GM21825 (cell line): ENCODE measurements around the gene OOSP4A.

Source experiments
- ATAC-seq: cut with Tn5 transposase; IDR thresholded peaks from one replicate; pipeline ENCODE4 v1.9.1; 2021; ENCODE audit warnings: mild to moderate bottlenecking, moderate library complexity; ENCODE audit not compliant: unreplicated experiment

Gene OOSP4A

GRCh38 chr11:59963733-59964132 lies at the start of gene OOSP4A:
OOSP4A (plus strand) TSS chr11:59964033; CDS start chr11:59964033, 0 bp downstream.
- ATAC-seq, result no peak

- no peak for ATAC-seq
Measured at GRCh38 chr11:59918480-59918879, 45.4 kb upstream of the OOSP4A start.

GRCh38 chr11:59918987-59919589 lies 44.7 kb upstream of the OOSP4A start:
- ATAC-seq, result no peak

GRCh38 chr11:59923813-59924212 lies 40.0 kb upstream of the OOSP4A start:
- ATAC-seq, result no peak

- no peak for ATAC-seq
Measured at GRCh38 chr11:59931688-59932087, 32.1 kb upstream of the OOSP4A start.

- ATAC-seq, result no peak
Measured at GRCh38 chr11:59938132-59938531, 25.7 kb upstream of the OOSP4A start, which contains the start of gene OOSP1. OOSP1 (plus strand) TSS chr11:59938432; CDS start chr11:59938455, 23 bp downstream.

- ATAC-seq, result no peak
Measured at GRCh38 chr11:59938718-59939117, 25.1 kb upstream of the OOSP4A start.

GRCh38 chr11:59939482-59939881 lies 24.4 kb upstream of the OOSP4A start:
- no peak for ATAC-seq

- ATAC-seq, result no peak
Measured at GRCh38 chr11:59941091-59941490, 22.7 kb upstream of the OOSP4A start.

GRCh38 chr11:59943997-59944714 lies 19.7 kb upstream of the OOSP4A start:
- ATAC-seq, result no peak

- no peak for ATAC-seq
Measured at GRCh38 chr11:59944720-59945119, 19.1 kb upstream of the OOSP4A start.

GRCh38 chr11:59953463-59954218 lies 10.2 kb upstream of the OOSP4A start:
- no peak for ATAC-seq

GRCh38 chr11:59954219-59954847 lies 9.5 kb upstream of the OOSP4A start:
- ATAC-seq, result no peak

GRCh38 chr11:59957094-59957493 lies 6.7 kb upstream of the OOSP4A start:
- ATAC-seq, result no peak

GRCh38 chr11:59960502-59961381 lies 3.1 kb upstream of the OOSP4A start:
- no peak for ATAC-seq

GRCh38 chr11:59962107-59962482 lies 1.7 kb upstream of the OOSP4A start:
- no peak for ATAC-seq

- ATAC-seq, result no peak
Measured at GRCh38 chr11:59965424-59965823, 1.6 kb downstream of the OOSP4A start.

GRCh38 chr11:59966201-59966600 lies 2.4 kb downstream of the OOSP4A start:
- no peak for ATAC-seq

GRCh38 chr11:59967677-59968394 lies 4.0 kb downstream of the OOSP4A start:
- ATAC-seq, result no peak

- no peak for ATAC-seq
Measured at GRCh38 chr11:59968395-59968783, 4.6 kb downstream of the OOSP4A start.
